Measurements from ENCODE around the gene PSG1.
"Not testable (repeated sequence)": the region's sequence is repeated elsewhere in the genome, so short reads cannot be mapped to it uniquely, and the experiment has no call there.

DNA sequence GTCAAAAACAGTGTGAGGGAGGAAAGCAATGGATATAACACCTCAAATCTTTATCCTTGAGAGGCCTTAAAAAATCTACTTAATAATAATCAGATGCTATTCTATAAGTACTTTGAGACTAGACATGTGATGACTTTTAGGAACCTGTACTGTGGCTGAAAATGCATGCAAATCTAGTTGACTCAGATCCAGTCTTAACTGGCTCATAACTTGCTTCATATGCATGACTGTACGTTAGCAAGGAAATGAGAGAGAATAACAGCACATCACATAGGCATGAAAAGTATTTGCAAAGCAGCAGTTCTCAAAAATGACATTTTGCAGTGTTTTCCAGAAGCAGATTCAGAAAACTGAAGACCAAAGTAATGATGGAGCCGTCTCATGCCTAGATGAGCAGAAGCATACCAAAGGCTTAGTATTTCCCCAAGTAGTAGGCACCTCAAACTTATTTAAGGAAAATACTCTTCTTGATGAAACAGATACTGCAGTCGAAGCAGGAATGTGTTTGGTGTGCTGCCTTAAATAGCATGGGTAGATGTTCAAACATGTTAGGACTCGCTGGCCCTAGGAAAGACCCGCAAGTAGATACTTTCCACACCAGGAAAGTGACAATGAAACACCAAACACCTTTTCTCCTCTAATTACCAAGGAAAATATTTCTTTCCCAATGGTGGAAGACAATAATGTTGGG lies 59.4 kb downstream of the PSG1 start:
- TF ChIP-seq, protein P1, sequence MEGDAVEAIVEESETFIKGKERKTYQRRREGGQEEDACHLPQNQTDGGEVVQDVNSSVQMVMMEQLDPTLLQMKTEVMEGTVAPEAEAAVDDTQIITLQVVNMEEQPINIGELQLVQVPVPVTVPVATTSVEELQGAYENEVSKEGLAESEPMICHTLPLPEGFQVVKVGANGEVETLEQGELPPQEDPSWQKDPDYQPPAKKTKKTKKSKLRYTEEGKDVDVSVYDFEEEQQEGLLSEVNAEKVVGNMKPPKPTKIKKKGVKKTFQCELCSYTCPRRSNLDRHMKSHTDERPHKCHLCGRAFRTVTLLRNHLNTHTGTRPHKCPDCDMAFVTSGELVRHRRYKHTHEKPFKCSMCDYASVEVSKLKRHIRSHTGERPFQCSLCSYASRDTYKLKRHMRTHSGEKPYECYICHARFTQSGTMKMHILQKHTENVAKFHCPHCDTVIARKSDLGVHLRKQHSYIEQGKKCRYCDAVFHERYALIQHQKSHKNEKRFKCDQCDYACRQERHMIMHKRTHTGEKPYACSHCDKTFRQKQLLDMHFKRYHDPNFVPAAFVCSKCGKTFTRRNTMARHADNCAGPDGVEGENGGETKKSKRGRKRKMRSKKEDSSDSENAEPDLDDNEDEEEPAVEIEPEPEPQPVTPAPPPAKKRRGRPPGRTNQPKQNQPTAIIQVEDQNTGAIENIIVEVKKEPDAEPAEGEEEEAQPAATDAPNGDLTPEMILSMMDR (IDR thresholded peaks at IDR 0.05): not testable (repeated sequence)
- TF ChIP-seq POLR2A (IDR thresholded peaks at IDR 0.05): not testable (repeated sequence)
